GM18870 (cell line): Measurements from ENCODE around the gene TLK1.

ENCODE experiments used
- ATAC-seq: cut with Tn5 transposase; IDR thresholded peaks from one replicate; pipeline ENCODE4 v1.9.1; 2021; ENCODE audit warnings: moderate library complexity; ENCODE audit not compliant: unreplicated experiment

The TLK1 gene

DNA sequence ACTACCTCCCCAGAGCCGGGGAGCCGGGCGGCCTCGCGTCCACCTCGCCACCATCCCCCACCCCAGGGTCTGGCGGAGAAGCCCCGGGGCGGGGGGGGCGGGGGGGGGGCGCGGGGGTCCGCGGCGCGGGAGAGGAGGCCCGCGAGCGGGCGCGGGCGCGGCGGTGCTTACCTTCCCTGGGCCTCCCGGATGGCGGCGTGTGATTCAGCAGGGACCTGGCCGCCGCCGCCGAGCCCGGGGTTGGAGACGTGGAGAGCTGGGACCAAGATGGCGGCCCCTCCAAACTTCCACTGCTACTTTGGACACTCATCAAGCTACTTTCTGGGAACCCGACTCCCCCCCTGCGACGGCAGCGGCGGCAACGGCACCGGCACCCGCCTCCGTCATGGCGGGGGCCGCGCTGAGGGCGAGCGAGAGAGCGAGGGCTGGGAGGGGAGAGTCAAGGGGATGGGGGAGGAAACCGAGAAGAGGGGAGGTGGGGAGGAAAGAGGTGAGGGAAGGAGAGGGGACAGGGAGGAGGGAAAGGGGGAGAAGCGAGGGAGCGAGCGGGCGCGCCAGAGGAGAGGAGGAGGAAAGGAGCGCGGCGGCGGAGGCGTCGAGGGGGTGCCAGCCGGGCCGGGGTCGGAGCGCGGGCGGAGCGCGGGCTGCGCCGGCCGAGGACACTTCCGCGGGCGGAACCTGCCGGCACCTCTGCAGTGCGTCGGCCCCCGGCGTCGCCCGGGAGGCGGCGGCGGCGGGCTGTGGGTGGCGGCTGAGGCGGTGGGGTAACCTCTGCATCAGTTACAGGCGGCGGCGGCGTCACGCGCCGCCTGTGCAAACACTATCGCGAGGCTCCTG is at the start of gene TLK1:
Gene TLK1 (minus strand): TSS at position 775 of the 837 bp plus-strand sequence. CDS start 465 bp downstream, at position 310.
- ATAC-seq: no peak

DNA sequence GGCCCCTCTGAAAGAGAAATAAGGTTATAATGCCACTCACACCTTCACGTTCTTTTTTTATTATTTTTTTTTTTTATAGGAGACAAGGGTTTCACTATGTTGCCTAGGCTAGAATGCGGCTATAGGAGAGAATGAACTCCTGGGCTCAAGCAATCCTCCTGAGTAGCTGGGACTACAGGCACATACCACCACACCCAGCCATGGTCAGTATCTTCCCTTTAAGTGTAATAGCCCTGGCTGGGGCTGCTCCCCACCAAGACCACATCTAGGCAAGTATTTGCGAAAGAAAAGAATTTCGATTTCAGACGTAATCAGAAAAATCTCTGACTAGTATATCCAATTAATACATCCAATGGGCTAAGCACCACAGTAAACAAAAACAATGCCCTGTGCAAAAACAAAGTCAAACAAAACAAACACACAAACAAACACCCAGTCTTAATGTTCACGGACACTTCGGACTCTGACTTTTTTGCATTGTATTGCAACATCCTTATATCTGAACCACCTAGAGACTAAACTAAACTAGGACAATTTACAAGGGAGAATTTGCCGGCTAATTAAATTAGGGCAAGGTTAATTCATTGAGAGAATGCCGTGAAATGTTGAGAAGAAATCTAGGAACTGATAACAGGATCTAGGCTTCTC is 49.6 kb upstream of the TLK1 start:
- ATAC-seq: no peak

DNA sequence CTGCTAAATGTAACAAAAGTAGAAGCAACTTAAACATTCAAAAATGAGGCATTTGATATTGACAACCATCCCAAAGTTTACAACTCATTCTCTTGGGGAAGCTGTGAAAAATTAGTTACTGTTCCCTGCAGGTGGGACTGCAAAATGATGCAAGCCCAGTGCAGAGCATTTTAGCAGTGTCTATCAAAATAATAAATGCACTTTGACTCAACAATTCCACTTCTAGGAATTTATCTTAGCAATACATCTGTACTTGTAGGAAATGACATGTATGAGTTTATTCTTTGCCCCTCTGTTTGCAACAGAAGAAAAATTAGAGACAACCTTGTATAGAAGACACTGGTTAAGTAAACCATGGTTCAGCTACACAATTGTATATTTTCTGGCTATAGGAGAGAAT is 48.0 kb upstream of the TLK1 start:
- no peak for ATAC-seq

DNA sequence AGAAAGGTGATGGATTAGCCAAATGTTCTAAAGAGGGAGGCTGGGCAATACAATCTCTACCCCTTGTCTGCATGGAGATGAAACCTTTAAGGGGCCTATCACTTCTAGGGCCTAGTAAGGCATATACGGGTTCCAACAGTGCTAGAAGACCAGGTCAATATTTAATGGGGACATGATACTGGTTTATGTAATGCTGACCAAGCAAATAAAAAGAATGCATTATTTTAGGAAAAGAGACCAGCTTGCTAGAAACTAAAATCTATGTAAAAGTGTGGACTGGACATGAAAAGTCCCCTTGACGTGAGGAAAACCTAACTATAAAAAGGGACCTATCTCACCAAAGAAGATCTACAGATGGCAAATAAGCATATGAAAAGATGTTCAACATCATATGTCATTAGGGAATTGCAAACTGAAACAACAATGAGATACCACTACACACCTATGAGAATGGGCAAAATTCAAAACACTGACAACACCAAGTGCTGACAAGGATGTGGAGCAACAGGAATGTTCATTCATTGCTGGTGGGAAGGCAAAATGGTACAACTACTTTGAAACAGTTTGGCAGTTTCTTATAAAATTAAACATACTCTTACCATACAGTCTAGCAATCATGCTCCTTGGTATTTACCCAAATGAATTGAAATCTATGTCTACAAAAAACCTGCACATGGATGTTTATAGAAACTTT is 45.9 kb upstream of the TLK1 start:
- ATAC-seq: no peak

DNA sequence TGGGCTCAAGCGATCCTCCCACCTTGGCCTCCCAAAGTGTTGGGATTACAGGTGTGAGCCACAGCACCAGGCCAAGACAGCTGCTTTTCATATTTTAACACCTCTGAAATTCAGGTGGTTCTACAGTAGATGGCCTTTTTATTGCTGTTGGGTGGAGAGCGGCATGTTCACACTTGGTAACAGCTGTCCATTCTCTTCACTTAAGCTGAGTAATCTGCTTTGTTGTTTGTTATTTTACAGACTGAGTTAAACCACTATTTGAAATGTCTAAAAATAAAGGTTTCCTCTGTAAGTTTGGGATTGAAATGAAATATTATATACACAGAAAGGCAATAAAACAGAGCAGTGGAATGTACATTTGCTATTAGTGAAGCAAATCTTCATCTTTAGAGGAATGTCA is 44.9 kb upstream of the TLK1 start:
- ATAC-seq: no peak

DNA sequence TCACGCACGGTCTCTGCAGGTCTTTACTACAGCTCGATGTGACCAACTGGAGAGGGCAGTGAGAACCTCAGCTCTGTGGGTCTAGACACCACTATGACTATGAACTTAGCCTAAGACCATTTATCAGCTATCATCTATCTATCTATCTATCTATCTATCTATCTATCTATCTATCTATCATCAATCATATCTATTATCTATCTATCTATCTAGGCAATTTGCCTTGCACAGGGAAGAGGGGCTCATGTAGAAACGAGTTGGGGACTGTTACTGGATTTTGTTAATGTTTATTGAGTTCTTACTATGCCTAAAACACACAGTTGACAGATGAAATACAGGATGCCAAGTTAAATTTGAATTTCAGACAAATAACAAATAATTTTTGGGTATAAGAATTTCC is 41.1 kb upstream of the TLK1 start:
- no peak for ATAC-seq

DNA sequence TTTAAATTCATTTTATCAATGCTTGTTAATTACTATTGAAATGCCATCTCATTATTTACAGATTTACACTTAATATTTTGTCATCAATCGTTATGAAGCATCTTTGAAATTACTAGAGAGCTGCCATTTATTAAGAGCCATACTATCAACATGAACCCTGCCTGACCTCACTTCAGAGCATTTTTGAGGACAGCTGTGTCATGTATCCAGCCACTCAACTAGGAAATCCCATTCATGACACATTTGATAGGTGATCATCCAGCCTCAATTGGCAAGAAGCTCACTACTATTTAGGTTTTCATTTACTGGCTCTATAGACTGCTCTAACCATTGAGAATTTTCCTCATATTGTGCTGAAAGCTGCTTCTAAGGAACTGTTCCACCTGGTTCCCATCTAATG is 40.6 kb upstream of the TLK1 start:
- no peak for ATAC-seq

DNA sequence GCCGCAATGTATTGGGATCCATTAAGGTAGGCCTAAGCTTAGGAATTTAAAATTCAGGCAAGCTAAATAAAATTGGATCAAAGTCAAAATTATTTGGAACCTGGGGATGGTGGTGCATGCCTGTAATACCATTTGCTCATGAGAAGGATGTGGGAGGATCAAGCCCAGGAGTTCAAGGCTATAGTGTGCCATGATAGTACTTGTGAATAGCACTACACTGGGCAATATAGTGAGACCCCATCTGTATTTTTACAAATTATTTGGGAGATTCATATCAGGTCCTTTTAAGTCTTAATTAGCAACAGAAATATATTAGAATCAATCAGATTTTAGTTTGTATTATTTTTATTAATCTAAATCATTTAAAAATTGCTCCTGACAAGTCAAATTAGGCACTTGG is 39.8 kb upstream of the TLK1 start:
- ATAC-seq: no peak

DNA sequence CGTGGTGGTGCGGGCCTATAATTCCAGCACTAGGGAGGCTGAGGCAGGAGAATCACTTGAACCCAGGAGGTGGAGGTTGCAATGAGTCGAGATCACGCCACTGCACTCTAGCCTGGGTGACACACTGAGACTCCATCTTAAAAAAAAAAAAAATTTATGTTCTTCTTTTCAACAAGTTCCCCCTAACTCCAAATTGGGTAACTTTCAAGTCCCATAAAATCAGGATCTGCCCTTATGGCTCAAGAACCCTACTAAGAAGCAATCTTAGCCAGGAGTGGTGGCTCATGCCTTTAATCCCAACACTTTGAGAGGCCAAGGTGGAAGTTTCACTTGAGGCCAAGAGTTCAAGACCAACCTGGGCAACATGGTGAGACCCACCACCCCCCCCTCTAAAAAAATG is 30.3 kb upstream of the TLK1 start:
- ATAC-seq: no peak

DNA sequence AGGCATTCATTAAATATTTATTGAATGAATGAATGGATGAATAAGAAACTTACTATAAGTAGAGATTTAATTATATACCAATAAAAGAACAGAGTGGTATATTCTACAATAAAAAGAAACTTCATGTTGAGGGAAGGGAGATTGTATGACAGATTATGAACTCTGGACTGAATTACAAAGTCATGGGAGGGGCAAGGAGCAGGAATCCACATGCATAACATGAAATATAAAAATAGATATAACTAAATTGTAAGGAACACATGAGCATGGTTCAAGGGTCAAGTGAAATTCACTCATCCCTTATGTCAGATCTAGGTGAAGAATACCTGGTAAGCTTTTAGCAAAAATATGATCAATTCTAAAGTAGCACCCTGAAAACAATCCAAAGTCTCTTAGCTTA is 27.1 kb upstream of the TLK1 start:
- no peak for ATAC-seq

DNA sequence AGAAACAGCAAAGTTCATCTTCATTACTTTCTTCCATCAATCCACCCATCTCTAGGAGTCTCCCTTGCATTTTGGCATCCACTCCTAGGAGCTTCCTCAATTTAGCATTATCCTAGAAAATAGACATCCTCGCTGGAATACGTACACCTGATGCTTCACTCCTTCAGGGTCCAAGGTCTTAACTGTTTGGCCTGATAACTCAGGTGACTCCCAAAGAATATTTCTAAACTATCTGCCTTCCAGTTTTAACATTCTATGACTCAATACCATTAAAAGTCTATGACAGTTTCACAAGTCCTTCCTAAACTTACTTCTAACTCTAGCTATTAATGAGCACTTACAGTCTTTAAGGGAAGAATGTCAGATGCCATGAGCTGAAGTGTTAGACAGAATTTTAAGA is 26.5 kb upstream of the TLK1 start:
- ATAC-seq: no peak

DNA sequence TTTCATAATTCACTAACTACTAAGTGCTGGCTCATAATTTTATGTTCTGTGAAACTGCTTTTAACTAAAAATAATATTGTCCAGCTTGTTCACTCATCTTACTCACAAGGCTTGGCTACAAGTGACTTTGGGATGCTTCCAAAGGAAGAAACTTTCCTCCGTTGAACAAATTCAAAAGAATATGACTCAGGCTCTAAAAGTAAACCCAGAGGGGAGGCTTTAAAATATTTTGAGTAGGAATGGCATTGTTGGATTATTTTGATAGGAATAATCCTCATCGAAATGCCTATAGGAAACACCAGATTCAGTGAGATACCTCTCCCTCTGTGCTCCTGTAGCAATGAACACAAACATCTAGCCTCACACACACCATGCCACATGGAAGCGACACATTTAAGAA is 25.2 kb upstream of the TLK1 start:
- ATAC-seq: no peak

DNA sequence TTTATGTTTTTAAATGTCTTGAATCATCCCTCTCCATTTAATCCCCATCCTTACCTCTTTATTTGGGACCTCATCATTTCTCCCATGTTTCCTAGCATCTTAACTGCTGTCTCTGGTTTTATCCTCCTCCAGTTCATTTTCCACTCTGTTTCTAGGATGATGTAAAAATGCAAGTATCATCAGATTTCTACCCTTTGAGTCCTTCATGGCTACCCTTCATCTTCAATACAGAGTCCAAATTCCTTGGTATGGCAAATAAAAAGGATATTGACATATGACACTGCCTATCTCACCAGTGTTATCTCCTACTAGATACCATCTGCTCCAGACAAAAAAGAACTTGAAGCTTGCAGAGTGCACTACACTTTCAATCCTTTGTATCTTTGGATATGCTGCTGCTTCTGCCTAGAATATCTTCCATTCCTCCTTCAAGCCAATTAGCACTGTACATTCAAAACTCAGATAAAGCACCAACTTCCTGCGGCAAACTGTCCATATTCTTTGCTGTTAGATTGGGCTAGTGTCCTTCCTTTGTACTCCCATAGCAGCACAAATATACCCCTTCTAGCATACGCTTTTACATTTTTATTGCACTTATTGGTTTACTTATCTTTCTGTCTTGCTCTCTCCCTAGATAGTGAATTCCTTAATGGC is 24.6 kb upstream of the TLK1 start:
- ATAC-seq: no peak

DNA sequence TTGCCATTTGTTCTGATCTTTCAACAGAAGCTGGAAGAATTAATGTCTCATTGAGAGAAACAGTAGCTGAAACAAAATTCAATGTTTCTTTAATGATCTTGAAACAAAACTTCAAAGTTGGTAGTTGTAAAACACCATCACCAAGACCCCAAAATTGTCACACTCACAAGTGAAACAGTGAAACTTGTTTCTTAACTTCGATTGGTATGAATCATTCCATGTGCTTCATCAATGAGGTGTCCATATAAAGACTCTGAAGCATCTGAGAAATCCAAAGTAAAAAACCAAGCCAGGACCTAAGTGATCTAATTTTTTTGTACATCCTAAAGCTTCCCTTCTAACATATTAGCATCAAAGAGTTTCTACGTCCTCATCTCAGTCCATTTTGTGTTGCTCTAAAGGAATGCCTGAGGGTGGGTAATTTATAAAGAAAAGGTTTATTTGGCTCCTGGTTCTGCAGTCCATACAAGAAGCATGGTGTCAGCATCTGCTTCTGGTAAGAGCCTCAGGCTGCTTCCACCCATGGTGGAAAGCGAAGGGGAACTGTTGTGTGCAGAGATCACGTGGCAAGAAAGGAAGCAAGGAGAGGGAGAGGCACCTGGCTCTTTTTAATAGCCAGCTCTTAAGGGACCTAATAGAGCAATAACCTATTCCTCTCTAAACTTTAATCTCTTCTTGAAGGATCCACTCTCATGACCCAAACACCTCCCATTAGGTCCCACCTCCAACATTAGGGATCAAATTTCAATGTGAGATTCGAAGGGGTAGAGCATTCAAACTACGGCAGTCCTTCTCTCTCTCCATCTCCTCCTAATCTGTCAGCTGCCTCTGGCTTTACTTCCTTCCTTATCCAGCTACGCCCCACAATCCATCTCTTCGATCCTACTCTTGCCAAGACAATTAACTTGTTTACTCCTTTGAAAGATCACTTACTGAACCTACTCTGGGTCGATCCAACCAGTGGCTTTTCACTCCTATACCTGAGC is 20.7 kb upstream of the TLK1 start:
- no peak for ATAC-seq

DNA sequence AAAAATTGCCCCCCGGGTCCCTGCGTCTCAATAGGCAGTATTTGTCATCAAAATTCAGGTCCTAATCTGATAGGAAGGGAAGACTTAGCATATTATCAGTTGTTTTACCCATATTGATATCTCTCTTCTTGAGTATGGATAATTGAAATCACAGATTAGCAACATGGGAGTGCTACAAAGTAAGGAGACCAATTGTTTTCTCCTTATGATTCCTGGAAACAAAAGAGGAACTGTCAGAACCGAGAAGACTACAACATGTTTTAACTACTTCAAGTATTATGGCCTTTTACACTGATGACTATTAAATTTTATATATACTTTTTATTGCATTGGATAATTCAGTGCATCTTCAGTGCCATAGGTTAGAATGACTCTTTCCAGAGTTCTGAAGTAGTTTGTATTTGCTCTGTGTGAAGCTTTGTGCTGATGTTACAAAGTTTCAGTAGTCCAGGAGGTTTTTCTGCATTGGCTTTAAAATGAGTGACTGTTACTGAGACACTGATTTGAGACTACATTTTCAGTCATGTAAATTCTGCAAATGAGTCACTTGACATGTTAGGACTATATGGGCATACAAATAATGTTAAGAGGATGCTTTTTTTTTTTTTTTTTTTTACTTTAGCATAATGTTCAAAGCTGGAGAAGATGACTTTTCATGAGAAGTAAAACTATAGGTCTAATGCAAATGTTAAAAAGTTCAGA is 19.7 kb upstream of the TLK1 start:
- no peak for ATAC-seq

DNA sequence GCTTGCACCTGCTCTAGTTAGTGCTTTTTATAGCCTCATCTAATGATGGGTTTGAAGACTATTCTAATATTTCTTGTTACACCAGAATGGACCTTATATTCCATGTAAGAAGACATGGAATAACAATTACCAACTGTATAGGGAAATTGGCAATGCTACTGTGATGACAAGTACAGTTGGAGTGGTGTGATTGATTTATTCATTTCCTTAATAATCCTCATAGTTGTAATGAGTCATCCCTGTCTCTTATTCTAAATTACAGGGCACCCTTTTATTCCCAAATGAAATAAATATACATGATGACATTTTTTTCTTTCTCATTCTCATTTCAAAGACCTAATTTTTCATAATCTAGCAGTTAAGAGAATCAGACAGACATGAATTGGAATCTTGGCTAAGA is 18.3 kb upstream of the TLK1 start:
- ATAC-seq: no peak

DNA sequence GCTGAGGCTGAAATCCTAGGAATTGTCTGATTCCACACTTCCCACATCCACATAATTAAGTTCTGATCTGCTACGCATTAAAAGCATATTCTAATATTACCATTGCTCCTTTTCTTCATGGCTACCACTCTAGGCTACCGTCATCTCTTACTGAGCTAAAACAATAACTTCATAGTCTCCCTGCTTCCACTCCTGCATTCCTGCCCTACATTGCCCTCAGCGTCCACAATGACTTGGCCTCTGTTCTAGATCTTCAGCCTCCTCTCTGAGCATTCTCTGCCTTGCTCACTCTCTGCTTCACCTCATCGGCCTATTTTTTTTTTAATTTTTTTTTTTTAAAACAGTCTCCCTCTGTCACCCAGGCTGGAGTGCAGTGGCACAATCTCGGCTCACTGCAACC is 15.8 kb upstream of the TLK1 start:
- ATAC-seq: no peak

DNA sequence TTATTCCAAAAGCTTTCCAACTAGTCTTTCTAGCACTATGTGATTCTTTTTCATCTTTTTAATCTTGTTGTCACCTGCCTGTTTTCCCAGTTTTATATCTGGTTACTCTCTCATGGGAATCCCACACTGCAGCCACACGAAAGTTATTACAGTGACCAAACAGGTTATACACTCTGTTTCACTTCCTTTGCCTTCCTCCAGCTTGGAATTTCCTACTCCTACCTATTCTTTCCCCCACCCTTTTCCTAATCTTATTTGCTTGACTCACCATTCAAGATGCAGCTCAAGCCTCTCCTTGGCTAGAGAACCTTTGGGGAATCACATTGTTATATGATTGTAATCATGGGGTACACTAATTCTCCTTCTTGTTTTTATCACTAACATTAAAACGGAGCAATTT is 13.4 kb upstream of the TLK1 start:
- no peak for ATAC-seq

DNA sequence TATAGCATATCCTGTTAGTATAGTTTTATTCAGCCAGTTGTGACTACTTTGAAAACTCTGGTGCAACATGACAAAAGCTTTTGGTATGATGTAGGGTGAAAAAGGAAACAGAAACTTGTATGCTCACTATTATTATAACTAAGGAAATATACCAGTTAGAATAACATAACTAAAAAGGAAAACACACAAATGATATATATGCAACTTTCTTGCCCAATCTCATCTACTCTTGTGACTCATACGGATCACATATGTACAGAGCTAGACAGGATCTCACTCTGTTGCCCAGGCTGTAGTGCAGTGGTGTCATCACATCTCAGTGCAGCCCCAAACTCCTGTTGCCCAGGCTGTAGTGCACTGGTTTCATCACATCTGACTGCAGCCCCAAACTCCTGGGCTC is 12.4 kb upstream of the TLK1 start:
- no peak for ATAC-seq

DNA sequence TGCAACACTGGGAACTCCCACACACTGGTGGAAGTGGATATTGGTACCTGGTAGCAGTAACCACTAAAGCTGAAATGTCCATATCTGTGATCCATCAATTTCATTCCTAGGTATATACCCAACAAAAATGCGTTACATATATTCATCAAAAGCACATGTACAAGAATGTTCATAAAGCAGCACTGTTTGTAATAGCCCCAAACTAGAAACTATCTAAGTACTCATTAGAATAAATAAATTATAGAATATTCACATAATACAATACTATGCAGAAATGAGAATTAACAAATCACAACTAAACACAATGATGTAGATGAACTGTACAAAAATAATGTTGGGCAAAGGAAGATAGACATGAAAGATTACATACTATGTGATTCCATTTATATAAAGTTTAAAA is 11.1 kb upstream of the TLK1 start:
- no peak for ATAC-seq
